HEK293 (cell line): ENCODE data around the gene FAM3C.

Experiments used
- KLF17 ChIP-seq: fragments of 450-650 bp; formaldehyde crosslinking; IDR thresholded peaks from 2 replicates; pipeline ENCODE4 v1.5.1; 2016; ENCODE audit warnings: missing biosample characterization, missing genetic modification characterization
- MZF1 ChIP-seq: fragments of 450-650 bp; formaldehyde crosslinking; IDR thresholded peaks from 2 replicates; pipeline ENCODE4 v1.5.1; 2017; ENCODE audit warnings: missing biosample characterization, missing genetic modification characterization, borderline replicate concordance
- PRDM10 ChIP-seq: fragments of 450-650 bp; formaldehyde crosslinking; IDR thresholded peaks from 2 replicates; pipeline ENCODE4 v1.5.1; 2016; ENCODE audit warnings: missing biosample characterization, missing genetic modification characterization
- PRDM6 ChIP-seq: fragments of 450-650 bp; formaldehyde crosslinking; IDR thresholded peaks from 2 replicates; pipeline ENCODE4 v1.5.1; 2017; ENCODE audit warnings: missing biosample characterization, missing genetic modification characterization
- SCRT2 ChIP-seq: fragments of 450-650 bp; formaldehyde crosslinking; IDR thresholded peaks from 2 replicates; pipeline ENCODE4 v1.5.1; 2016; ENCODE audit warnings: missing biosample characterization, missing genetic modification characterization
- SP3 ChIP-seq: fragments of 450-650 bp; formaldehyde crosslinking; IDR thresholded peaks from 2 replicates; pipeline ENCODE4 v1.5.1; 2016; ENCODE audit warnings: missing biosample characterization, missing genetic modification characterization
- ZFP37 ChIP-seq: fragments of 450-650 bp; formaldehyde crosslinking; IDR thresholded peaks from 2 replicates; pipeline ENCODE4 v1.5.1; 2016; ENCODE audit warnings: missing biosample characterization, missing genetic modification characterization
- ZNF146 ChIP-seq: fragments of 450-650 bp; formaldehyde crosslinking; IDR thresholded peaks from 2 replicates; pipeline ENCODE4 v1.5.1; 2016; ENCODE audit warnings: missing biosample characterization, missing genetic modification characterization
- ZNF248 ChIP-seq: fragments of 450-650 bp; formaldehyde crosslinking; IDR thresholded peaks from 2 replicates; pipeline ENCODE4 v1.5.1; 2017; ENCODE audit warnings: missing biosample characterization, missing genetic modification characterization
- ZNF280D ChIP-seq: fragments of 450-650 bp; formaldehyde crosslinking; IDR thresholded peaks from 2 replicates; pipeline ENCODE4 v1.5.1; 2016; ENCODE audit warnings: missing biosample characterization, missing genetic modification characterization
- ZNF311 ChIP-seq: fragments of 450-650 bp; formaldehyde crosslinking; IDR thresholded peaks from 2 replicates; pipeline ENCODE4 v1.5.1; 2017; ENCODE audit warnings: missing biosample characterization, missing genetic modification characterization, borderline replicate concordance
- ZNF449 ChIP-seq: fragments of 450-650 bp; formaldehyde crosslinking; IDR thresholded peaks from 2 replicates; pipeline ENCODE4 v1.5.1; 2017; ENCODE audit warnings: missing biosample characterization, mild to moderate bottlenecking, missing genetic modification characterization, moderate library complexity
- ZNF48 ChIP-seq: fragments of 450-650 bp; formaldehyde crosslinking; IDR thresholded peaks from 2 replicates; pipeline ENCODE4 v1.5.1; 2016; ENCODE audit warnings: missing biosample characterization, missing genetic modification characterization
- ZNF549 ChIP-seq: fragments of 450-650 bp; IDR thresholded peaks from 2 replicates; pipeline ENCODE4 v1.5.1; 2018; ENCODE audit warnings: missing biosample characterization, missing genetic modification characterization, mild to moderate bottlenecking, inconsistent platforms, moderate library complexity
- ZNF555 ChIP-seq: fragments of 450-650 bp; formaldehyde crosslinking; conservative IDR thresholded peaks from 2 replicates; pipeline ENCODE4 v1.5.1; 2017; ENCODE audit warnings: missing biosample characterization, mild to moderate bottlenecking, missing genetic modification characterization, inconsistent platforms
- ZNF561 ChIP-seq: fragments of 450-650 bp; IDR thresholded peaks from 2 replicates; pipeline ENCODE4 v1.5.1; 2018; ENCODE audit warnings: missing biosample characterization, missing genetic modification characterization, borderline replicate concordance
- ZNF629 ChIP-seq: fragments of 450-650 bp; formaldehyde crosslinking; IDR thresholded peaks from 2 replicates; pipeline ENCODE4 v1.5.1; 2017; ENCODE audit warnings: missing biosample characterization, missing genetic modification characterization
- ZNF660 ChIP-seq: fragments of 450-650 bp; IDR thresholded peaks from 2 replicates; pipeline ENCODE4 v1.5.1; 2018; ENCODE audit warnings: missing biosample characterization, mild to moderate bottlenecking, missing genetic modification characterization
- ZNF76 ChIP-seq: fragments of 450-650 bp; formaldehyde crosslinking; IDR thresholded peaks from 2 replicates; pipeline ENCODE4; 2016; ENCODE audit warnings: low read depth, missing biosample characterization, missing genetic modification characterization, borderline replicate concordance
- ZNF785 ChIP-seq: fragments of 450-650 bp; formaldehyde crosslinking; IDR thresholded peaks from 2 replicates; pipeline ENCODE4 v1.5.1; 2016; ENCODE audit warnings: missing biosample characterization, missing genetic modification characterization
- ZNF843 ChIP-seq: fragments of 450-650 bp; formaldehyde crosslinking; IDR thresholded peaks from 2 replicates; pipeline ENCODE4 v1.5.1; 2016; ENCODE audit warnings: missing biosample characterization, missing genetic modification characterization
- ZXDB ChIP-seq: fragments of 450-650 bp; formaldehyde crosslinking; IDR thresholded peaks from 2 replicates; pipeline ENCODE4 v1.5.1; 2016; ENCODE audit warnings: missing biosample characterization, missing genetic modification characterization
- TF ChIP-seq, protein P1 (sequence below): fragments of 450-650 bp; formaldehyde crosslinking; IDR thresholded peaks from 2 replicates; pipeline ENCODE4 v1.5.1; 2016; ENCODE audit warnings: missing biosample characterization, missing genetic modification characterization
- TF ChIP-seq, protein P2 (sequence below): fragments of 450-650 bp; IDR thresholded peaks from 2 replicates; pipeline ENCODE4 v1.5.1; 2018; ENCODE audit warnings: missing biosample characterization, mild to moderate bottlenecking, missing genetic modification characterization

The FAM3C gene

GRCh38 chr7:121330053-121330833 is 65.9 kb downstream of the FAM3C start (continued):
- TF ChIP-seq ZFP37 (tag by site-specific recombination) (no peak), ZNF785 (tag by site-specific recombination) (no peak), ZNF843 (tag by site-specific recombination) (0 out of 2 replicates have a peak, but pooled peaks have one; percentile 20), ZXDB (tag by site-specific recombination) (0 out of 2 replicates have a peak, but pooled peaks have one; percentile 43), ZNF76 (no peak; the same call in 1 of the 2 replicates), ZNF555 (tag by site-specific recombination) (no peak), ZNF248 (tag by site-specific recombination) (no peak), PRDM10 (tag by site-specific recombination) (peak; percentile 34; the same call in 1 of the 2 replicates), MZF1 (tag by site-specific recombination) (no peak), SP3 (tag by site-specific recombination) (peak; percentile 16; the same call in 1 of the 2 replicates), SCRT2 (tag by site-specific recombination) (peak; percentile 53), ZNF629 (tag by site-specific recombination) (no peak), ZNF311 (tag by site-specific recombination) (no peak), ZNF280D (tag by site-specific recombination) (no peak), KLF17 (no peak; the same call in 1 of the 2 replicates), ZNF48 (no peak), ZNF660 (no peak), ZNF549 (tag by site-specific recombination) (no peak), ZNF449 (tag by site-specific recombination) (no peak), ZNF146 (tag by site-specific recombination) (no peak), PRDM6 (no peak), ZNF561 (tag by site-specific recombination) (no peak)
- TF ChIP-seq, protein P1, sequence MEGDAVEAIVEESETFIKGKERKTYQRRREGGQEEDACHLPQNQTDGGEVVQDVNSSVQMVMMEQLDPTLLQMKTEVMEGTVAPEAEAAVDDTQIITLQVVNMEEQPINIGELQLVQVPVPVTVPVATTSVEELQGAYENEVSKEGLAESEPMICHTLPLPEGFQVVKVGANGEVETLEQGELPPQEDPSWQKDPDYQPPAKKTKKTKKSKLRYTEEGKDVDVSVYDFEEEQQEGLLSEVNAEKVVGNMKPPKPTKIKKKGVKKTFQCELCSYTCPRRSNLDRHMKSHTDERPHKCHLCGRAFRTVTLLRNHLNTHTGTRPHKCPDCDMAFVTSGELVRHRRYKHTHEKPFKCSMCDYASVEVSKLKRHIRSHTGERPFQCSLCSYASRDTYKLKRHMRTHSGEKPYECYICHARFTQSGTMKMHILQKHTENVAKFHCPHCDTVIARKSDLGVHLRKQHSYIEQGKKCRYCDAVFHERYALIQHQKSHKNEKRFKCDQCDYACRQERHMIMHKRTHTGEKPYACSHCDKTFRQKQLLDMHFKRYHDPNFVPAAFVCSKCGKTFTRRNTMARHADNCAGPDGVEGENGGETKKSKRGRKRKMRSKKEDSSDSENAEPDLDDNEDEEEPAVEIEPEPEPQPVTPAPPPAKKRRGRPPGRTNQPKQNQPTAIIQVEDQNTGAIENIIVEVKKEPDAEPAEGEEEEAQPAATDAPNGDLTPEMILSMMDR (tag by site-specific recombination), result no peak
- TF ChIP-seq, protein P2, sequence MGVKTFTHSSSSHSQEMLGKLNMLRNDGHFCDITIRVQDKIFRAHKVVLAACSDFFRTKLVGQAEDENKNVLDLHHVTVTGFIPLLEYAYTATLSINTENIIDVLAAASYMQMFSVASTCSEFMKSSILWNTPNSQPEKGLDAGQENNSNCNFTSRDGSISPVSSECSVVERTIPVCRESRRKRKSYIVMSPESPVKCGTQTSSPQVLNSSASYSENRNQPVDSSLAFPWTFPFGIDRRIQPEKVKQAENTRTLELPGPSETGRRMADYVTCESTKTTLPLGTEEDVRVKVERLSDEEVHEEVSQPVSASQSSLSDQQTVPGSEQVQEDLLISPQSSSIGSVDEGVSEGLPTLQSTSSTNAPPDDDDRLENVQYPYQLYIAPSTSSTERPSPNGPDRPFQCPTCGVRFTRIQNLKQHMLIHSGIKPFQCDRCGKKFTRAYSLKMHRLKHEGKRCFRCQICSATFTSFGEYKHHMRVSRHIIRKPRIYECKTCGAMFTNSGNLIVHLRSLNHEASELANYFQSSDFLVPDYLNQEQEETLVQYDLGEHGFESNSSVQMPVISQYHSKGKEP (tag by site-specific recombination), result no peak
